SK-N-SH treated with all-trans-retinoic acid at 6 μM for 48 hours (cell line): ENCODE results near the gene RPLP2.

Experiments used
- ARNTL ChIP-seq: fragments of 450-650 bp; formaldehyde crosslinking; IDR thresholded peaks from 2 replicates; pipeline ENCODE4 v1.5.0; 2020; ENCODE audit warnings: low read depth, mild to moderate bottlenecking, moderate library complexity, borderline replicate concordance
- CREB5 ChIP-seq: fragments of 250-450 bp; sonication (Bioruptor Pico); IDR thresholded peaks from 2 replicates; pipeline ENCODE4 v1.5.1; 2020; ENCODE audit warnings: low read depth, mild to moderate bottlenecking, moderate library complexity
- ISL1 ChIP-seq: fragments of 250-450 bp; sonication (Bioruptor Pico); IDR thresholded peaks from 2 replicates; pipeline ENCODE4 v2.1.2; 2022; ENCODE audit warnings: mild to moderate bottlenecking, moderate library complexity
- PATZ1 ChIP-seq: fragments of 250-450 bp; sonication (Bioruptor Pico); IDR thresholded peaks from 2 replicates; pipeline ENCODE4 v1.8.0; 2020; ENCODE audit warnings: mild to moderate bottlenecking, moderate library complexity, borderline replicate concordance
- PPARA ChIP-seq: fragments of 250-450 bp; sonication (Bioruptor Pico); IDR thresholded peaks from 2 replicates; pipeline ENCODE4 v1.5.0; 2020; ENCODE audit warnings: mild to moderate bottlenecking, borderline replicate concordance
- SNAI2 ChIP-seq: fragments of 250-450 bp; sonication (Bioruptor Pico); IDR thresholded peaks from 2 replicates; pipeline ENCODE4 v1.5.0; 2020; ENCODE audit warnings: mild to moderate bottlenecking, moderate library complexity
- TOX ChIP-seq: fragments of 250-450 bp; sonication (Bioruptor Pico); IDR thresholded peaks from 2 replicates; pipeline ENCODE4 v1.8.0; 2021; ENCODE audit warnings: mild to moderate bottlenecking, moderate library complexity, borderline replicate concordance
- ZFP30 ChIP-seq: fragments of 450-650 bp; formaldehyde crosslinking; IDR thresholded peaks from 2 replicates; pipeline ENCODE4 v1.5.0; 2022; ENCODE audit warnings: mild to moderate bottlenecking, moderate library complexity
- ZNF565 ChIP-seq: fragments of 450-650 bp; formaldehyde crosslinking; conservative IDR thresholded peaks from 2 replicates; pipeline ENCODE4 v1.5.0; 2020; ENCODE audit warnings: low read depth, mild to moderate bottlenecking, moderate library complexity
- ZNF8 ChIP-seq: fragments of 450-650 bp; formaldehyde crosslinking; IDR thresholded peaks from 2 replicates; pipeline ENCODE4 v1.5.0; 2020; ENCODE audit warnings: mild to moderate bottlenecking, moderate library complexity

GRCh38 chr11:818396-819128, 8.8 kb downstream of the RPLP2 start, which contains the start of gene PNPLA2:
- no peak for TF ChIP-seq ISL1 (CRISPR knock-in tag)
- no peak for TF ChIP-seq ARNTL (CRISPR knock-in tag)
- TF ChIP-seq PATZ1 (CRISPR knock-in tag) = no peak
- no peak for TF ChIP-seq TOX (CRISPR knock-in tag)
- no peak for TF ChIP-seq ZNF8 (CRISPR knock-in tag)
- TF ChIP-seq ZFP30 (CRISPR knock-in tag) = no peak
- no peak for TF ChIP-seq SNAI2
- TF ChIP-seq PPARA (CRISPR knock-in tag) = no peak
- TF ChIP-seq CREB5 = no peak
- no peak for TF ChIP-seq ZNF565 (CRISPR knock-in tag)
